NCI-H2029 (cell line): ENCODE data around the gene VASN.

Experiments
- DNase-seq: peaks from one replicate; lab custom pipeline; 2025; lab: John Stamatoyannopoulos, UW

The VASN gene

GRCh38 chr16:4426021-4426684, 54.5 kb downstream of the VASN start:
- no peak for DNase-seq

GRCh38 chr16:4426722-4427372, 55.2 kb downstream of the VASN start:
- DNase-seq: no peak

GRCh38 chr16:4428500-4428899, 56.9 kb downstream of the VASN start:
- no peak for DNase-seq

- DNase-seq: no peak
Measured at GRCh38 chr16:4431023-4431422, 59.4 kb downstream of the VASN start.
